Measurements from ENCODE around the gene TTLL5. TPM values are rescaled to one million over a fixed set of nuclear protein-coding genes. Genes with fewer than 3 reads are reported as not detected.
A peak's percentile ranks its signal among the peaks of the same experiment; 100 is the strongest.

The TTLL5 gene
- total RNA-seq, 3 donors from 2014 or later: 21.9 to 66.6 (median 35.7) TPM

- no peak for DNase-seq (ENCODE audit: low spot score in 2 of 2)
- H3K9me3 ChIP-seq: no peaks in the 10 kb centered on the region
- no peak overlapping the region for H3K4me3 ChIP-seq
- H3K27ac ChIP-seq: no peak overlapping the region
- H3K27me3 ChIP-seq: no peaks in the 10 kb centered on the region
- intact Hi-C loops (cut with DNase I; ENCODE audit: low total_unique reads): no loop called here
- no peak for TF ChIP-seq POLR2A (IDR thresholded peaks at IDR 0.05)
- TF ChIP-seq CTCF (IDR thresholded peaks at IDR 0.05): no peak
- no peak for TF ChIP-seq POLR2AphosphoS5 (IDR thresholded peaks at IDR 0.05)
- H3K4me1 ChIP-seq: peaks cover 0 to 10% of the 10 kb centered on the region in 2 donors
- no peaks in the 10 kb centered on the region for H3K36me3 ChIP-seq
Observed at GRCh38 chr14:75888945-75889344, 227.9 kb downstream of the TTLL5 start.

GRCh38 chr14:75896341-75896740, 235.3 kb downstream of the TTLL5 start:
- intact Hi-C loops (cut with DNase I; ENCODE audit: low total_unique reads): no loop called here
- Histone ChIP-seq H3K27me3 (no peaks in the 10 kb centered on the region), H3K36me3 (no peaks in the 10 kb centered on the region), H3K4me3 (no peak overlapping the region), H3K9me3 (no peaks in the 10 kb centered on the region), H3K4me1 (no peaks in the 10 kb centered on the region), H3K27ac (no peak overlapping the region)
- DNase-seq (ENCODE audit: low spot score in 2 of 2): no peak
- TF ChIP-seq CTCF (IDR thresholded peaks at IDR 0.05) (no peak), POLR2AphosphoS5 (IDR thresholded peaks at IDR 0.05) (no peak), POLR2A (IDR thresholded peaks at IDR 0.05) (no peak)

DNA sequence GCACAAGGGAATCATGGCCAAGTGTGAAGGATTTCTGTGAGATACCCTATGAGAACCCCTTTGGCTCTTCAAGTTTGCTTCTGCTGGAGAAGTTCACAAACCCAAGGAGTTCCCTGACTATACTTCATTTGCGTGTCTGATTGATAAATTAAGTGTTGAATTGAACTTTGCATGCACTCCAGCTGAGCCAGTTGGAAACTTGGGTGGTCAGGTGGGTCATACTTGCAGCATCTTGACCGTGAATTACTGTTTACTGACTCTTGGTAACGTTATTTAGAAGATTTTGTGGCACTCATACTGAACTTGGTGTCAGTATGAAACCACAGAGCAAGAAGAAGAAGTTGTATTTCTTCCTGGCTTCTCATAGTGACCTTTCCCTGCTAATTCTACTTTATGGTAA, 243.3 kb downstream of the TTLL5 start:
- Histone ChIP-seq H3K4me1 (no peaks in the 10 kb centered on the region), H3K27ac (no peak overlapping the region), H3K27me3 (no peaks in the 10 kb centered on the region), H3K36me3 (no peaks in the 10 kb centered on the region), H3K9me3 (no peaks in the 10 kb centered on the region), H3K4me3 (no peak overlapping the region)
- intact Hi-C loops (cut with DNase I; ENCODE audit: low total_unique reads): no loop called here
- DNase-seq (ENCODE audit: low spot score in 2 of 2): no peak
- TF ChIP-seq POLR2AphosphoS5 (IDR thresholded peaks at IDR 0.05): no peak
- TF ChIP-seq POLR2A (IDR thresholded peaks at IDR 0.05): no peak
- no peak for TF ChIP-seq CTCF (IDR thresholded peaks at IDR 0.05)

- Histone ChIP-seq H3K4me3 (no peak overlapping the region), H3K9me3 (no peaks in the 10 kb centered on the region), H3K27ac (peak overlapping the region; percentile 1 to 52), H3K27me3 (no peaks in the 10 kb centered on the region), H3K4me1 (peaks cover 0 to 5% of the 10 kb centered on the region in 2 donors), H3K36me3 (no peaks in the 10 kb centered on the region)
- intact Hi-C loops (cut with DNase I; ENCODE audit: low total_unique reads): loop anchor here (5.0 kb wide), 1 partner anchor 72 kb away; no protein-coding TSS in a partner anchor
- TF ChIP-seq CTCF (IDR thresholded peaks at IDR 0.05): no peak
- peak in 1 of 2 donors; percentile 41 for DNase-seq (ENCODE audit: low spot score in 2 of 2)
Observed at GRCh38 chr14:75905147-75905904, 244.3 kb downstream of the TTLL5 start.

DNA sequence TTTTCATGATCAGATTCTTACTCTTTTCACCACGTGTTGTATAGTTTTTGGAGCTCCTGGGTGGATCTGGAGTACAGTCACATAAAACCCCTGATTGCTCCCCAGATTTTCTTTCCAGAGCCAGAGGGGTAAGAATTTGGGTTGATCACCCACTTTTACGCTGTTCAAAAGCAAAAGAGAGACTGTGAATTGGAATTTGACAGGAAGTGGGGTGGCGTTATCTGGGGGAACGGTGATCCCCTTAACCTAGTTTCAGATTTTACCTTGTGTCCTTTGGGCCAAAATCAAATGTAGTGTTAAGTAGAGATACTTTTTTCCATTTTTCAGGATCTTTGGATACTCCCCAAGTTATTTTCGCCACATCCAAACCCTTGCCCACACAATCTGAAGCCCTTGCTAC, 245.2 kb downstream of the TTLL5 start:
- Histone ChIP-seq H3K4me3 (no peak overlapping the region), H3K9me3 (no peaks in the 10 kb centered on the region), H3K4me1 (peaks cover 0 to 8% of the 10 kb centered on the region in 2 donors), H3K36me3 (no peaks in the 10 kb centered on the region), H3K27ac (peak overlapping the region; percentile 5 to 52), H3K27me3 (no peaks in the 10 kb centered on the region)
- intact Hi-C loops (cut with DNase I; ENCODE audit: low total_unique reads): loop anchor here (5.0 kb wide), 1 partner anchor 71 kb away; no protein-coding TSS in a partner anchor
- DNase-seq (ENCODE audit: low spot score in 2 of 2): no peak
- TF ChIP-seq POLR2A (IDR thresholded peaks at IDR 0.05) (no peak), CTCF (IDR thresholded peaks at IDR 0.05) (no peak), POLR2AphosphoS5 (IDR thresholded peaks at IDR 0.05) (no peak)
